Left lung (tissue), 14 donors: ENCODE data around the gene WDR49. TPM values are rescaled to one million over a fixed set of nuclear protein-coding genes. Genes with fewer than 3 reads are reported as not detected.

Experiments used
- ATAC-seq: fragments of 200-7000 bp; cut with Tn5 transposase; one replicate; pipeline ENCODE4 v1.9.1; 2020; ENCODE audit warnings: moderate library complexity
- DNase-seq, 4 donors: peaks; one replicate each; pipeline ENCODE4 v3.0.0-alpha.2; 2013 to 2020
- H3K27ac ChIP-seq, 2 donors: fragments of 200-600 bp; sonication (generic) in 1 of 2; one replicate each; pipeline versions ENCODE4 v1.5.0 to v1.8.0; 2020 to 2021
- H3K27me3 ChIP-seq, 2 donors: fragments of 200-600 bp; sonication (generic) in 1 of 2; one replicate each; pipeline versions ENCODE4 v1.5.0 to v1.8.0; 2020 to 2021
- H3K36me3 ChIP-seq, 2 donors: fragments of 200-600 bp; sonication (generic) in 1 of 2; one replicate each; pipeline versions ENCODE4 v1.5.0 to v1.8.0; 2020 to 2021
- H3K4me1 ChIP-seq, 2 donors: fragments of 200-600 bp; one replicate each; pipeline ENCODE4 v1.8.0; 2021
- H3K4me3 ChIP-seq, 2 donors: fragments of 200-600 bp; sonication (generic) in 1 of 2; one replicate each; pipeline versions ENCODE4 v1.5.0 to v1.8.0; 2020 to 2021; ENCODE audit warnings: mild to moderate bottlenecking in 1 of 2
- H3K9me3 ChIP-seq, 2 donors: fragments of 200-600 bp; sonication (generic) in 1 of 2; one replicate each; pipeline versions ENCODE4 v1.5.0 to v1.8.0; 2020 to 2021
- CTCF ChIP-seq, 2 donors: fragments of 200-600 bp; sonication (generic) in 1 of 2; IDR thresholded peaks; one replicate each; pipeline versions ENCODE4 v1.5.0 to v1.8.0; 2021; ENCODE audit warnings: antibody characterized with exemption in 2 of 2
- intact Hi-C, 2 donors: fragments of 100-400 bp; cut with DNase I; formaldehyde crosslinking; loops; one replicate each; pipeline versions ENCODE4 v1.11.2 to v1.14.2; 2022
- long read RNA-seq, 12 donors: library from polyadenylated mRNA in 2 of 12; unstranded in 2 of 12; transcript quantifications; one replicate each; pipeline ENCODE4 v2.0.0 and lab custom pipeline, GENCODE V29; 2019 to 2026
- polyA plus RNA-seq, 6 donors: library from polyadenylated mRNA; unstranded; fragments of 120-200 nt; gene quantifications; one replicate each; pipeline ENCODE4 v1.2.1, GENCODE V29; 2013; ENCODE audit not compliant: insufficient read length in 6 of 6
- total RNA-seq, 2 donors: library from RNA; stranded (reverse); fragmentation: NEBNext Ultra II Directional; extraction: Animal tissue kit (Norgen Biotek cat#: 25700); gene quantifications; one replicate each; pipeline ENCODE4 v1.2.1, GENCODE V29; 2021
- donor health status: DM: no; HTN: yes; CAD: no.
- donor health status: DM: no; HTN: no; CAD: no.

The WDR49 gene
- 1 to 10 TPM; 1.0 to 6.0 TPM for total RNA-seq
- polyA plus RNA-seq: 1 to 10 TPM in 5 of 6 donors, under 1 TPM in 1; 0.99 to 4.2 (median 2.5) TPM
- long read RNA-seq, donor 1: 0 reads
- long read RNA-seq, donor 2: 0 reads
- long read RNA-seq, donor 3: 0 reads
- long read RNA-seq, donor 4, partial matches to known transcripts: 1 of 1 reads
- long read RNA-seq, donor 4, other reads (novel, unspliced or antisense): 0 of 1 reads
- long read RNA-seq, donor 5: 0 reads
- long read RNA-seq, donor 6: 0 reads
- long read RNA-seq, donor 7: 0 reads
- long read RNA-seq, donor 8: 0 reads
- long read RNA-seq, donor 9: 0 reads
- long read RNA-seq, donor 10: 0 reads
- long read RNA-seq, donor 11: 0 reads
- long read RNA-seq, donor 12: 0 reads

- no peaks in the 10 kb centered on the region for H3K36me3 ChIP-seq
- no peaks in the 10 kb centered on the region for H3K9me3 ChIP-seq
- H3K4me1 ChIP-seq: peaks cover 0 to 4% of the 10 kb centered on the region in 2 donors
- H3K27me3 ChIP-seq: no peaks in the 10 kb centered on the region
- ATAC-seq (peak; percentile 93), DNase-seq (peak in 2 of 4 donors; percentile 12 to 52)
- intact Hi-C loops: no loop called here
- TF ChIP-seq CTCF (IDR thresholded peaks at IDR 0.05): no peak
- H3K27ac ChIP-seq: peak within 1 kb of the TSS in 1 of 2 donors; percentile 14
- no peak within 1 kb of the TSS for H3K4me3 ChIP-seq
These were observed at the start of gene WDR49 for GRCh38 chr3:167653760-167654159. Gene WDR49, minus strand, starts transcription at chr3:167653942. Its CDS starts 517 bp downstream, at chr3:167653425.

GRCh38 chr3:167700926-167701325 lies 47.2 kb upstream of the WDR49 start:
- TF ChIP-seq CTCF (IDR thresholded peaks at IDR 0.05): no peak

GRCh38 chr3:167700046-167700445 lies 46.3 kb upstream of the WDR49 start:
- intact Hi-C loops: no loop called here
- Histone ChIP-seq H3K9me3 (no peaks in the 10 kb centered on the region), H3K36me3 (peaks cover 0 to 43% of the 10 kb centered on the region in 2 donors), H3K27me3 (no peaks in the 10 kb centered on the region), H3K4me3 (no peak overlapping the region), H3K27ac (no peak overlapping the region), H3K4me1 (no peaks in the 10 kb centered on the region)
- no peak for ATAC-seq
- no peak for DNase-seq
- TF ChIP-seq CTCF (IDR thresholded peaks at IDR 0.05): no peak

More at GRCh38 chr3:167700926-167701325, 47.2 kb upstream of the WDR49 start:
- peaks cover 0 to 3% of the 10 kb centered on the region in 2 donors for H3K4me1 ChIP-seq
- ATAC-seq: no peak
- peaks cover 0 to 35% of the 10 kb centered on the region in 2 donors for H3K36me3 ChIP-seq
- no peaks in the 10 kb centered on the region for H3K9me3 ChIP-seq
- H3K27me3 ChIP-seq: no peaks in the 10 kb centered on the region
- intact Hi-C loops: no loop called here
- no peak for DNase-seq
- H3K27ac ChIP-seq: no peak overlapping the region
- H3K4me3 ChIP-seq: no peak overlapping the region

- intact Hi-C loops: no loop called here
- Histone ChIP-seq H3K27ac (no peak overlapping the region), H3K27me3 (no peaks in the 10 kb centered on the region), H3K4me1 (no peaks in the 10 kb centered on the region), H3K4me3 (no peak overlapping the region), H3K9me3 (no peaks in the 10 kb centered on the region), H3K36me3 (peaks cover 0 to 44% of the 10 kb centered on the region in 2 donors)
- ATAC-seq (no peak), DNase-seq (no peak)
- TF ChIP-seq CTCF (IDR thresholded peaks at IDR 0.05): no peak
These were observed 40.4 kb upstream of the WDR49 start for GRCh38 chr3:167694121-167694520.

GRCh38 chr3:167691366-167691765 lies 37.6 kb upstream of the WDR49 start:
- Histone ChIP-seq H3K27me3 (no peaks in the 10 kb centered on the region), H3K9me3 (no peaks in the 10 kb centered on the region), H3K36me3 (peaks cover 0 to 57% of the 10 kb centered on the region in 2 donors), H3K4me1 (no peaks in the 10 kb centered on the region), H3K27ac (no peak overlapping the region), H3K4me3 (no peak overlapping the region)
- ATAC-seq (no peak), DNase-seq (no peak)
- intact Hi-C loops: no loop called here
- no peak for TF ChIP-seq CTCF (IDR thresholded peaks at IDR 0.05)
